HepG2 (cell line): ENCODE results near the gene CCNYL1.

ENCODE experiments used
- ZSCAN29 ChIP-seq: sonication (generic); formaldehyde crosslinking; conservative IDR thresholded peaks from 2 replicates; pipeline ENCODE4 v1.4.0; 2020; ENCODE audit warnings: mild to moderate bottlenecking, missing genetic modification reagents
- TF ChIP-seq, protein P1 (sequence below): sonication (generic); formaldehyde crosslinking; IDR thresholded peaks from 2 replicates; pipeline ENCODE4 v1.4.0; 2020; ENCODE audit warnings: missing genetic modification reagents

- TF ChIP-seq, protein P1, sequence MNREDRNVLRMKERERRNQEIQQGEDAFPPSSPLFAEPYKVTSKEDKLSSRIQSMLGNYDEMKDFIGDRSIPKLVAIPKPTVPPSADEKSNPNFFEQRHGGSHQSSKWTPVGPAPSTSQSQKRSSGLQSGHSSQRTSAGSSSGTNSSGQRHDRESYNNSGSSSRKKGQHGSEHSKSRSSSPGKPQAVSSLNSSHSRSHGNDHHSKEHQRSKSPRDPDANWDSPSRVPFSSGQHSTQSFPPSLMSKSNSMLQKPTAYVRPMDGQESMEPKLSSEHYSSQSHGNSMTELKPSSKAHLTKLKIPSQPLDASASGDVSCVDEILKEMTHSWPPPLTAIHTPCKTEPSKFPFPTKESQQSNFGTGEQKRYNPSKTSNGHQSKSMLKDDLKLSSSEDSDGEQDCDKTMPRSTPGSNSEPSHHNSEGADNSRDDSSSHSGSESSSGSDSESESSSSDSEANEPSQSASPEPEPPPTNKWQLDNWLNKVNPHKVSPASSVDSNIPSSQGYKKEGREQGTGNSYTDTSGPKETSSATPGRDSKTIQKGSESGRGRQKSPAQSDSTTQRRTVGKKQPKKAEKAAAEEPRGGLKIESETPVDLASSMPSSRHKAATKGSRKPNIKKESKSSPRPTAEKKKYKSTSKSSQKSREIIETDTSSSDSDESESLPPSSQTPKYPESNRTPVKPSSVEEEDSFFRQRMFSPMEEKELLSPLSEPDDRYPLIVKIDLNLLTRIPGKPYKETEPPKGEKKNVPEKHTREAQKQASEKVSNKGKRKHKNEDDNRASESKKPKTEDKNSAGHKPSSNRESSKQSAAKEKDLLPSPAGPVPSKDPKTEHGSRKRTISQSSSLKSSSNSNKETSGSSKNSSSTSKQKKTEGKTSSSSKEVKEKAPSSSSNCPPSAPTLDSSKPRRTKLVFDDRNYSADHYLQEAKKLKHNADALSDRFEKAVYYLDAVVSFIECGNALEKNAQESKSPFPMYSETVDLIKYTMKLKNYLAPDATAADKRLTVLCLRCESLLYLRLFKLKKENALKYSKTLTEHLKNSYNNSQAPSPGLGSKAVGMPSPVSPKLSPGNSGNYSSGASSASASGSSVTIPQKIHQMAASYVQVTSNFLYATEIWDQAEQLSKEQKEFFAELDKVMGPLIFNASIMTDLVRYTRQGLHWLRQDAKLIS (CRISPR knock-in tag): no peak
- TF ChIP-seq ZSCAN29 (CRISPR knock-in tag): no peak
Measured at GRCh38 chr2:207676827-207677354, 34.5 kb upstream of the CCNYL1 start.
